Measurements from ENCODE around the gene USP16.

The USP16 gene

GRCh38 chr21:29084372-29084771 is 59.9 kb downstream of the USP16 start:
- no peak for DNase-seq

GRCh38 chr21:29085106-29085752 is 60.8 kb downstream of the USP16 start:
- DNase-seq, result no peak

GRCh38 chr21:29091033-29091432 is 66.6 kb downstream of the USP16 start:
- DNase-seq, result no peak

GRCh38 chr21:29092102-29092959 is 67.9 kb downstream of the USP16 start:
- no peak for DNase-seq

- no peak for DNase-seq
Measured at GRCh38 chr21:29096218-29097015, 71.9 kb downstream of the USP16 start.

GRCh38 chr21:29098156-29098555 is 73.7 kb downstream of the USP16 start:
- DNase-seq, result no peak

GRCh38 chr21:29102791-29103257 is 78.4 kb downstream of the USP16 start:
- no peak for DNase-seq
